ENCODE data around the gene SIRT5. TPM values are rescaled to one million over a fixed set of nuclear protein-coding genes. Genes with fewer than 3 reads are reported as not detected.

SIRT5 gene
- total RNA-seq, 1 experiment from 2014 or later: 13.8 TPM

GRCh38 chr6:13653296-13653695, 78.9 kb downstream of the SIRT5 start:
- Histone ChIP-seq H3K9ac (ENCODE audit: low read length) (no peak overlapping the region), H3K36me3 (ENCODE audit: control insufficient read depth in 1 of 2, insufficient read depth in 2 of 2, low read length in 2 of 2) (no peaks in the 10 kb centered on the region), H2AFZ (ENCODE audit: low read depth, low read length, poor library complexity, severe bottlenecking) (no peak overlapping the region), H3K9me3 (ENCODE audit: control insufficient read depth in 1 of 2, insufficient read depth in 1 of 2, low read depth in 1 of 2, low read length in 2 of 2) (no peaks in the 10 kb centered on the region), H4K20me1 (ENCODE audit: insufficient read depth) (0 out of 2 replicates have a peak, but pooled peaks cover 3% of the 10 kb centered on the region), H3K9me2 (ENCODE audit: insufficient read depth) (no peaks in the 10 kb centered on the region), H3K4me2 (ENCODE audit: low read length) (no peak overlapping the region), H3K27ac (ENCODE audit: low read depth, low read length) (no peak overlapping the region), H3K4me3 (replicated peaks in 1 of 2; ENCODE audit: low read depth in 1 of 2, low read length in 2 of 2) (no peak overlapping the region), H3K79me2 (ENCODE audit: insufficient read depth, low read length) (peaks cover 14% of the 10 kb centered on the region), H3K4me1 (ENCODE audit: control insufficient read depth in 1 of 2, insufficient read depth in 2 of 2, low read length in 2 of 2) (no peaks in the 10 kb centered on the region), H3K27me3 (ENCODE audit: insufficient read depth, low read length) (no peaks in the 10 kb centered on the region)
- RAD21 ChIA-PET (ENCODE audit: low non-redundant PET in 1 of 2, low total read pairs in 2 of 2, uncharacterized antibody in 2 of 2, unreplicated experiment in 2 of 2): no interaction called here
- TF ChIP-seq CEBPB (IDR thresholded peaks at IDR 0.05; ENCODE audit: low read depth) (no peak), ATF3 (IDR thresholded peaks at IDR 0.05) (no peak), SRF (IDR thresholded peaks at IDR 0.05; ENCODE audit: low read depth) (no peak)
- intact Hi-C loops (cut with micrococcal nuclease): no loop called here
- POLR2A ChIA-PET: no interaction called here
- BruUV-seq (replicated peaks): no TSS peak
- CTCF ChIA-PET: no interaction called here
- ATAC-seq (no peak), DNase-seq (ENCODE audit: low read depth, low spot score) (no peak)

DNA sequence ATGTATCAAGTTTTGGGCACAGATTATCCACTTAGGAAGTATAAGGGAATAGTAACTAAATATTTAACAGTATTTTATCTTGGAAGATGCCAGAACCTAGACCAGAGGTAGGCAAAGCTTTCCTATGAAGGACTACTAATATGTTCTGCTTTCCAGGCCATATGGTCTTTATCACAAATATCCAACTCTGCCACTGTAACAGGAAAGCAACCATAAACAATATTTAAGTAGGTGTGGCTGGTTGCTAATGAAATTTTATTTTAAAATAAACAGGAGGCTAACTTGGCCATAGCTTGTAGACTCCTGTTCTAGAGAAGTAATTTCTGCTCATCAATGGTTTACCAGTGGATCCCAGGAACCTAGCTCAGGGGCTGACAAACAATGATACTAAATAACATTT, 80.1 kb downstream of the SIRT5 start:
- intact Hi-C loops (cut with micrococcal nuclease): no loop called here
- Histone ChIP-seq H2AFZ (ENCODE audit: low read depth, low read length, poor library complexity, severe bottlenecking) (no peak overlapping the region), H3K4me2 (ENCODE audit: low read length) (no peak overlapping the region), H3K27me3 (ENCODE audit: insufficient read depth, low read length) (no peaks in the 10 kb centered on the region), H3K36me3 (ENCODE audit: control insufficient read depth in 1 of 2, insufficient read depth in 2 of 2, low read length in 2 of 2) (no peaks in the 10 kb centered on the region), H3K4me3 (replicated peaks in 1 of 2; ENCODE audit: low read depth in 1 of 2, low read length in 2 of 2) (no peak overlapping the region), H3K9me2 (ENCODE audit: insufficient read depth) (no peaks in the 10 kb centered on the region), H4K20me1 (ENCODE audit: insufficient read depth) (0 out of 2 replicates have a peak, but pooled peaks cover 3% of the 10 kb centered on the region), H3K4me1 (ENCODE audit: control insufficient read depth in 1 of 2, insufficient read depth in 2 of 2, low read length in 2 of 2) (no peaks in the 10 kb centered on the region), H3K9ac (ENCODE audit: low read length) (no peak overlapping the region), H3K9me3 (ENCODE audit: control insufficient read depth in 1 of 2, insufficient read depth in 1 of 2, low read depth in 1 of 2, low read length in 2 of 2) (no peaks in the 10 kb centered on the region), H3K27ac (ENCODE audit: low read depth, low read length) (no peak overlapping the region), H3K79me2 (ENCODE audit: insufficient read depth, low read length) (peaks cover 26% of the 10 kb centered on the region)
- ChIA-PET POLR2A (no interaction called here), RAD21 (ENCODE audit: low non-redundant PET in 1 of 2, low total read pairs in 2 of 2, uncharacterized antibody in 2 of 2, unreplicated experiment in 2 of 2) (no interaction called here), CTCF (no interaction called here)
- DNase-seq (ENCODE audit: low read depth, low spot score) (no peak), ATAC-seq (no peak)
- BruUV-seq (replicated peaks): no TSS peak
- TF ChIP-seq POLR2AphosphoS5 (IDR thresholded peaks at IDR 0.05; ENCODE audit: low read depth, low read length): no peak
- no peak for TF ChIP-seq CEBPB (IDR thresholded peaks at IDR 0.05; ENCODE audit: low read depth)
- no peak for TF ChIP-seq ZNF274 (IDR thresholded peaks at IDR 0.05; ENCODE audit: low read depth, low read length)
- no peak for TF ChIP-seq POLR2A (IDR thresholded peaks at IDR 0.05; ENCODE audit: borderline replicate concordance, extremely low read depth, insufficient read depth, insufficient read length)
- TF ChIP-seq ELF1 (IDR thresholded peaks at IDR 0.05; ENCODE audit: borderline replicate concordance, low read depth): no peak
- no peak for TF ChIP-seq SP1 (IDR thresholded peaks at IDR 0.05; ENCODE audit: low read depth)
- TF ChIP-seq ZBTB33 (IDR thresholded peaks at IDR 0.05; ENCODE audit: extremely low read depth, insufficient replicate concordance, low read length): no peak
- TF ChIP-seq REST (IDR thresholded peaks at IDR 0.05; ENCODE audit: low read depth): no peak
- no peak for TF ChIP-seq ATF3 (IDR thresholded peaks at IDR 0.05)
- no peak for TF ChIP-seq FOSL1 (IDR thresholded peaks at IDR 0.05; ENCODE audit: low read depth)
- no peak for TF ChIP-seq SIN3A (IDR thresholded peaks at IDR 0.05; ENCODE audit: low read depth)
- TF ChIP-seq, protein P1, sequence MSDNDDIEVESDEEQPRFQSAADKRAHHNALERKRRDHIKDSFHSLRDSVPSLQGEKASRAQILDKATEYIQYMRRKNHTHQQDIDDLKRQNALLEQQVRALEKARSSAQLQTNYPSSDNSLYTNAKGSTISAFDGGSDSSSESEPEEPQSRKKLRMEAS (IDR thresholded peaks at IDR 0.05): no peak
- no peak for TF ChIP-seq RAD21 (IDR thresholded peaks at IDR 0.05; ENCODE audit: low read depth)
- no peak for TF ChIP-seq SRF (IDR thresholded peaks at IDR 0.05; ENCODE audit: low read depth)
- no peak for TF ChIP-seq ZFX (IDR thresholded peaks at IDR 0.05)
